GM12874 (cell line): ENCODE measurements around the gene HTD2.

Experiments
- TF ChIP-seq, protein P1 (sequence below): IDR thresholded peaks from 2 replicates; pipeline ENCODE4 v1.5.1; 2011; ENCODE audit warnings: low read depth, mild to moderate bottlenecking, control low read depth, low read length, moderate library complexity; ENCODE audit not compliant: insufficient read depth

The HTD2 gene

GRCh38 chr3:58270485-58270884 is 35.8 kb upstream of the HTD2 start:
- TF ChIP-seq, protein P1, sequence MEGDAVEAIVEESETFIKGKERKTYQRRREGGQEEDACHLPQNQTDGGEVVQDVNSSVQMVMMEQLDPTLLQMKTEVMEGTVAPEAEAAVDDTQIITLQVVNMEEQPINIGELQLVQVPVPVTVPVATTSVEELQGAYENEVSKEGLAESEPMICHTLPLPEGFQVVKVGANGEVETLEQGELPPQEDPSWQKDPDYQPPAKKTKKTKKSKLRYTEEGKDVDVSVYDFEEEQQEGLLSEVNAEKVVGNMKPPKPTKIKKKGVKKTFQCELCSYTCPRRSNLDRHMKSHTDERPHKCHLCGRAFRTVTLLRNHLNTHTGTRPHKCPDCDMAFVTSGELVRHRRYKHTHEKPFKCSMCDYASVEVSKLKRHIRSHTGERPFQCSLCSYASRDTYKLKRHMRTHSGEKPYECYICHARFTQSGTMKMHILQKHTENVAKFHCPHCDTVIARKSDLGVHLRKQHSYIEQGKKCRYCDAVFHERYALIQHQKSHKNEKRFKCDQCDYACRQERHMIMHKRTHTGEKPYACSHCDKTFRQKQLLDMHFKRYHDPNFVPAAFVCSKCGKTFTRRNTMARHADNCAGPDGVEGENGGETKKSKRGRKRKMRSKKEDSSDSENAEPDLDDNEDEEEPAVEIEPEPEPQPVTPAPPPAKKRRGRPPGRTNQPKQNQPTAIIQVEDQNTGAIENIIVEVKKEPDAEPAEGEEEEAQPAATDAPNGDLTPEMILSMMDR = no peak

GRCh38 chr3:58271901-58272501 is 34.3 kb upstream of the HTD2 start:
- TF ChIP-seq, protein P1 = no peak

GRCh38 chr3:58272891-58273290 is 33.4 kb upstream of the HTD2 start:
- TF ChIP-seq, protein P1 = no peak

DNA sequence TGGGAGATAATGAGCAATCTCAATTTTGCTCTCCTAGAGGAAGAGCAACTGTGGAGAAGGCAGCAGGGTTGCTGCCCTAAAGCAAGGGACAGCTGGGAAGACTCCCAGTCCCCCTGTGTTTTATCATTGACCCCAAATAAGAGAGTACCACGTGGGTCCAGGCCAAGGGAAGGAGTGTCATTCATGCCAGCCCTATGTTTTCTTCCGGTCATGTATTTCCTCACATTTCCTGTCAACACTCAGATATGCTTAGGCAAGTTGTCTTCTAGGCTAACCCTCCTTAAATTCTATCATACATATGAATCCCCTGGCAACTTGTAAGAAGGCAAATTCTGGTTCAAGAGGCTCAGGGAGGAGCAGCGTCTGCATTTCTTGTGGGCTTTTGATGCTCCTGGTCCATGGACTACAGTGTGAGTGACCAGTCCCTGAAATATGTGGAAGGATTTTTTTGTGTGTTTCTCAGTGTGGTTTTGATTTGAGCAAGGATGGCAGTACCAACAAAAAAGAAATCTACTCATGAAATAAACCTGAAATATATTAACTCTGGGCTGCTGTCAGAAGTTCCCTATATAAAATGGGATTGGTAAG is 32.2 kb upstream of the HTD2 start:
- TF ChIP-seq, protein P1 = no peak

DNA sequence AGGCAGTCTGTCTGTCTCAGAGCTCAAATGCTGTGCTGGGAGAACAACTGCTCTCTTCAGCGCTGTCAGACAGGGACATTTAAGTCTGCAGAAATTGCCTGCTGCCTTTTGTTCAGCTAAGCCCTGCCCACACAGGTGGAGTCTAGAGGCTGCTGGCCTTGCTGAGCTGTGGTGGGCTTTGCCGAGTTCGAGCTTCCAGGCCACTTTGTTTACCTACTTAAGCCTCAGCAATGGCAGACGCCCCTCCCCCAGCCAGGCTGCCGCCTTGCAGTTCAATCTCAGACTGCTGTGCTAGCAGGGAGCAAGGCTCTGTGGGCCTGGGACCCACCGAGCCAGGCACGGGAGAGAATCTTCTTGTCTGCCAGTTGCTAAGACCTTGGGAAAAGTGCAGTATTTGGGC is 25.3 kb upstream of the HTD2 start:
- TF ChIP-seq, protein P1 = no peak

DNA sequence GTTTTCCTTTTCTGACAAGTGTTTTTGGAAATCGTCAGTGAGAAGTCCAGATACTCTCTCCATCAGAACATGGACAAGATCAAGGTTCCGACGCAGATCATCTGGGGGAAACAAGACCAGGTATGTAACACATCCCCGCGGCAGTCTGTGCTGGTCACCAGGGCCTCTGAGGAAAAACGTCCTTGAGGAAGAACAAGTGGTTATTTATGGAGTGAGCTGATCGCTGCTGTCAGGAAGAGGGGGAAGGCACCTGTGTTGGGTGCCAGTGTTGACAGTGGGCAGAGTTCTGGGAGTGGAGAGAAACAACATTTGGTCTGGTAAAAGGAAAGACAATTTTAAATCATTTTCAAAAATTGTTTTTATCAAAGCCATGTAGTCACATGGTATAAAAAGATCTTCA is 21.0 kb upstream of the HTD2 start:
- TF ChIP-seq, protein P1 = no peak

- TF ChIP-seq, protein P1 = no peak
Measured at GRCh38 chr3:58287354-58287753, 19.0 kb upstream of the HTD2 start.
